ENCODE data around the gene GAGE12H.
"Not testable (repeated sequence)": the region's sequence is repeated elsewhere in the genome, so short reads cannot be mapped to it uniquely, and the experiment has no call there.

DNA sequence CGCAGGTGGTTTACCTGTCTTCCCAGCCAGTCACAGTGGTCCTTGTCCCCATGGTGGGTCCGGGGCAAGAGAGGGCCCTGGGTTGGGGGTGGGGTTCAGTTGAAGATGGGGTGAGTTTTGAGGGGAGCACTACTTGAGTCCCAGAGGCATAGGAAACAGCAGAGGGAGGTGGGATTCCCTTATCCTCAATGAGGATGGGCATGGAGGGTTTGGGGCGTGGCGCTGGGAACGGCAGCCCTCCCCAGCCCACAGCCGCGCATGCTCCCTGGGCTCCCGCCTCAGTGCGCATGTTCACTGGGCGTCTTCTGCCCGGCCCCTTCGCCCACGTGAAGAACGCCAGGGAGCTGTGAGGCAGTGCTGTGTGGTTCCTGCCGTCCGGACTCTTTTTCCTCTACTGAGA, 47.9 kb upstream of the GAGE12H start, which contains the start of gene GAGE12C:
- TF ChIP-seq, protein P1, sequence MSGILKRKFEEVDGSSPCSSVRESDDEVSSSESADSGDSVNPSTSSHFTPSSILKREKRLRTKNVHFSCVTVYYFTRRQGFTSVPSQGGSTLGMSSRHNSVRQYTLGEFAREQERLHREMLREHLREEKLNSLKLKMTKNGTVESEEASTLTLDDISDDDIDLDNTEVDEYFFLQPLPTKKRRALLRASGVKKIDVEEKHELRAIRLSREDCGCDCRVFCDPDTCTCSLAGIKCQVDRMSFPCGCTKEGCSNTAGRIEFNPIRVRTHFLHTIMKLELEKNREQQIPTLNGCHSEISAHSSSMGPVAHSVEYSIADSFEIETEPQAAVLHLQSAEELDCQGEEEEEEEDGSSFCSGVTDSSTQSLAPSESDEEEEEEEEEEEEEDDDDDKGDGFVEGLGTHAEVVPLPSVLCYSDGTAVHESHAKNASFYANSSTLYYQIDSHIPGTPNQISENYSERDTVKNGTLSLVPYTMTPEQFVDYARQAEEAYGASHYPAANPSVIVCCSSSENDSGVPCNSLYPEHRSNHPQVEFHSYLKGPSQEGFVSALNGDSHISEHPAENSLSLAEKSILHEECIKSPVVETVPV (CRISPR knock-in tag; IDR thresholded peaks at IDR 0.05): not testable (repeated sequence)
- not testable (repeated sequence) for TF ChIP-seq RARB (CRISPR knock-in tag; IDR thresholded peaks at IDR 0.05); TCF4 (CRISPR knock-in tag; IDR thresholded peaks at IDR 0.05; ENCODE audit: borderline replicate concordance); ZFP30 (CRISPR knock-in tag; IDR thresholded peaks at IDR 0.05); ARNTL (CRISPR knock-in tag; IDR thresholded peaks at IDR 0.05; ENCODE audit: borderline replicate concordance, low read depth); BACH2 (CRISPR knock-in tag; IDR thresholded peaks at IDR 0.05; ENCODE audit: borderline replicate concordance); OSR1 (CRISPR knock-in tag; IDR thresholded peaks at IDR 0.05); PPARA (CRISPR knock-in tag; IDR thresholded peaks at IDR 0.05; ENCODE audit: borderline replicate concordance); ZNF70 (CRISPR knock-in tag; IDR thresholded peaks at IDR 0.05)
